ENCODE measurements around the gene SLC22A6. TPM values are rescaled to one million over a fixed set of nuclear protein-coding genes. Genes with fewer than 3 reads are reported as not detected.
A peak's percentile ranks its signal among the peaks of the same experiment; 100 is the strongest.

SLC22A6 gene
- polyA plus RNA-seq, 2 of the 4 experiments (the other 2 are of a cell fraction) = not detected

- ATAC-seq (no peak), DNase-seq (ENCODE audit: low read depth in 1 of 2, low spot score in 1 of 2) (no peak), FAIRE-seq (no peak)
- no peak for TF ChIP-seq PHF8 (IDR thresholded peaks at IDR 0.05; ENCODE audit: borderline replicate concordance, low read depth)
- TF ChIP-seq NR3C1 (IDR thresholded peaks at IDR 0.05) = no peak
- no peak for TF ChIP-seq NPAS2 (CRISPR knock-in tag; IDR thresholded peaks at IDR 0.05; ENCODE audit: borderline replicate concordance)
- no peaks in the 10 kb centered on the region for H3K9me3 ChIP-seq
- no peaks in the 10 kb centered on the region for H3K4me1 ChIP-seq
- CTCF ChIA-PET = no interaction called here
- POLR2A ChIA-PET = no interaction called here
- H3K27ac ChIP-seq = no peak overlapping the region
- H3K4me3 ChIP-seq = no peak overlapping the region
- H3K4me2 ChIP-seq = no peak overlapping the region
- 40% methylated on average over 5 of the region's 5 CpGs for WGBS (ENCODE audit: missing lambda C conversion rate)
Observed at GRCh38 chr11:62988276-62988675, 3.5 kb upstream of the SLC22A6 start.

GRCh38 chr11:62985041-62985750 is 429 bp upstream of the SLC22A6 start:
- no peak overlapping the region for H3K27ac ChIP-seq
- no peaks in the 10 kb centered on the region for H3K9me3 ChIP-seq
- H3K4me2 ChIP-seq = no peak overlapping the region
- ATAC-seq (no peak), DNase-seq (ENCODE audit: low read depth in 1 of 2, low spot score in 1 of 2) (no peak), FAIRE-seq (no peak)
- 31% methylated on average over 3 of the region's 3 CpGs for WGBS (ENCODE audit: missing lambda C conversion rate)
- H3K4me3 ChIP-seq = no peak overlapping the region
- ChIA-PET POLR2A (no interaction called here), CTCF (no interaction called here)
- H3K4me1 ChIP-seq = no peaks in the 10 kb centered on the region
- no peak for TF ChIP-seq KDM1A (IDR thresholded peaks at IDR 0.05; ENCODE audit: low read depth)
- no peak for TF ChIP-seq RCOR1 (IDR thresholded peaks at IDR 0.05; ENCODE audit: low read depth, low read length)
- no peak for TF ChIP-seq MAX (IDR thresholded peaks at IDR 0.05)
- TF ChIP-seq CHD4 (IDR thresholded peaks at IDR 0.05; ENCODE audit: borderline replicate concordance) = no peak
- TF ChIP-seq ZC3H11A (IDR thresholded peaks at IDR 0.05) = no peak
- TF ChIP-seq RARB (CRISPR knock-in tag; IDR thresholded peaks at IDR 0.05) = no peak
- no peak for TF ChIP-seq CHD2 (IDR thresholded peaks at IDR 0.05; ENCODE audit: low read length, partially characterized antibody)
- TF ChIP-seq TP53 (CRISPR knock-in tag; IDR thresholded peaks at IDR 0.05) = no peak
- no peak for TF ChIP-seq RFX5 (IDR thresholded peaks at IDR 0.05)
- TF ChIP-seq PHF8 (IDR thresholded peaks at IDR 0.05; ENCODE audit: borderline replicate concordance, low read depth) = no peak
- no peak for TF ChIP-seq GATA3 (IDR thresholded peaks at IDR 0.05; ENCODE audit: borderline replicate concordance)
- TF ChIP-seq FOXS1 (CRISPR knock-in tag; IDR thresholded peaks at IDR 0.05) = no peak

- ATAC-seq = peak in 1 of 2 experiments; percentile 12; a peak in 1 of 6 replicates
Observed at GRCh38 chr11:62983536-62984199, 1.1 kb downstream of the SLC22A6 start.

GRCh38 chr11:62981743-62982142 is 3.0 kb downstream of the SLC22A6 start:
- no peak overlapping the region for H3K4me3 ChIP-seq
- TF ChIP-seq RAD21 (conservative IDR thresholded peaks at IDR 0.05 in 1 of 2, IDR thresholded peaks at IDR 0.05 in 1 of 2) (peak in 1 of 2 experiments; percentile 20; a peak in 1 of 5 replicates), HOXB5 (CRISPR knock-in tag; IDR thresholded peaks at IDR 0.05) (no peak)
- ChIA-PET POLR2A (no interaction called here), CTCF (interaction anchor here (0.5 to 3.3 kb wide), 3 partner anchors 37 to 77 kb away, joined by 3 to 14 read pairs (median 6); no protein-coding TSS in a partner anchor)
- H3K4me1 ChIP-seq = no peaks in the 10 kb centered on the region
- DNase-seq (ENCODE audit: low read depth in 1 of 2, low spot score in 1 of 2) (no peak), FAIRE-seq (no peak), ATAC-seq (peak in 1 of 2 experiments; percentile 50; a peak in 3 of 6 replicates)
- no peak overlapping the region for H3K27ac ChIP-seq
- 25% methylated on average over 7 of the region's 7 CpGs for WGBS (ENCODE audit: missing lambda C conversion rate)
- no peaks in the 10 kb centered on the region for H3K9me3 ChIP-seq
- no peak overlapping the region for H3K4me2 ChIP-seq

More at GRCh38 chr11:62983536-62984199, 1.1 kb downstream of the SLC22A6 start:
- FAIRE-seq (no peak), DNase-seq (ENCODE audit: low read depth in 1 of 2, low spot score in 1 of 2) (no peak)
- H3K4me2 ChIP-seq = no peak overlapping the region
- TF ChIP-seq ESRRA (IDR thresholded peaks at IDR 0.05; ENCODE audit: borderline replicate concordance, low read length) (no peak), JUNB (IDR thresholded peaks at IDR 0.05) (no peak), PHF8 (IDR thresholded peaks at IDR 0.05; ENCODE audit: borderline replicate concordance, low read depth) (no peak)
- no peak overlapping the region for H3K27ac ChIP-seq
- POLR2A ChIA-PET = no interaction called here
- H3K9me3 ChIP-seq = no peaks in the 10 kb centered on the region
- WGBS (ENCODE audit: missing lambda C conversion rate) = 74% methylated on average over 11 of the region's 13 CpGs
- H3K4me3 ChIP-seq = no peak overlapping the region
- no peaks in the 10 kb centered on the region for H3K4me1 ChIP-seq
- CTCF ChIA-PET = interaction anchor here (2.2 kb wide), 1 partner anchor 79 kb away, joined by 6 read pairs; no protein-coding TSS in a partner anchor

All from A549 (cell line).